Measurements from ENCODE around the gene PLCB4.

Gene PLCB4

DNA sequence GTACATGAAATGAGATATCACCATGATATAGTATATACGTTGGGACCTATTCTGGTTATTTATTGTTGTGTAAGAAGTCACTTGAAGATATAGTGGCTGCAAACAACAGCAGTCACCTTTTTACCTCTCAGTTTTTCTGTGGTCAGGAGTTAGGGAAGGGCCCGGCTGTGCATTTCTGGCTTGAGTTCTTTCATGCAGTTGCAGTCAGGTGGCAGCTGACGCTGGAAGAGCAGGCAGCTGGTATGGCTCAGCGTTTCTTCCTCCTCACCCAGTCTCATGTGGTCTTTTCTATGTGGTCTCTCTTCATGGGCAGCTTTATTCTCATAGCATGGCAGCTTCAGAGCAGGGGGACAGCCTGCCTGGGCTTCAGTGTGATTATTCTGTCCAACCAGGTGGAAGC is 154.4 kb downstream of the PLCB4 start:
- no peak for DNase-seq (ENCODE audit: low read depth)

DNA sequence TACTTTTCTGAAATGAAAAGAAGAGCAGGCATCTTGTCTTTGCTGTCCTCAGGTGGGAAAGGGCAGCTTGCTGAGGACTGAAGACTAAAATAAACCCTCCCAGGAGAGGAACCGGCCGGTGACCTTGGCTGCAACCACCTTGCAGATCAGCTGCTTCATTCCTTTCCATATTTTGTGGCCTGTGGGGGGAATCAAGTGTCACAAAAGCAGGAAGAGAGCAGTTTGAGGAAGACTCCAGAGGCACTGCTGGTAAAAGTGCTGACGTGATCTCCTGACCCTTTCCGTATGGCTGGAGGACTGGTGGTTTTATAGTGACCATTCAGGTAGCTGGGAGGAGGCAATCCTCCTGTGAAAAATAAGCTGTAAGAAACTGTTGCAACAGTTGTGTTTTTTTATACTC is 157.0 kb downstream of the PLCB4 start:
- no peak for DNase-seq (ENCODE audit: low read depth)

DNA sequence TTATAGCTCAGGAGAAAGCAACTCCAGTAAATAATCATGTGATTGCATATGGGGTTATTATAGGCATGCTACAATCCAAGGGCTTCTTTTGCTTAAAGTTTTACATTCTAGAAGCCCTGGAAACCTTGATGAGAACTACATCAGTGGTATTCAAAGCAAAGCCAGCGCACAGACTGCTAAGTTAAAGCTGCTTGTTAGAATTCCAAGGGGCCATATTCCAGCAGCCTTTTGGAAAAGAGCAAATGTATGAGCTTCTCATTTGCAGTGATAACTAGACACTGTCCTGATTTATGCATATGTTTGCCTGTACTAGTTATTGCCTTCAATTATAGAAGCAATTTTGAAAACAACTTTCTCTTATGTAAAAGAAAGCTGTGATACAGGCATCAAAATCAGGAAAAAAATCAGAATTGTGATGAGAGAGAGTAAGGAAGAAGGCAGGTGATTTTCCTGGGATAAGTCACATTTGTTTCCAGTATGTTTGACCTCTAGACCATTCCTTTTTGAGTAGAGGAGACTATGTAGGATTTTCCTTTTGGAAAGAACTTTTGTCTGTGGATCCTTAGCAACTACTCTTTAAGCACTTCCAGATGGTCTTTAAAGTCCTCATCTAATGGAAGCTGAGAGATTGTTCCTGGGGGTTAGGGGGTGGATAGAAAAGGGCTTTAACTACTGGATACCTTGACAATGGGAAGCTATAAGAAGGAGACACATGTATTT is 159.2 kb downstream of the PLCB4 start:
- no peak for DNase-seq (ENCODE audit: low read depth)

DNA sequence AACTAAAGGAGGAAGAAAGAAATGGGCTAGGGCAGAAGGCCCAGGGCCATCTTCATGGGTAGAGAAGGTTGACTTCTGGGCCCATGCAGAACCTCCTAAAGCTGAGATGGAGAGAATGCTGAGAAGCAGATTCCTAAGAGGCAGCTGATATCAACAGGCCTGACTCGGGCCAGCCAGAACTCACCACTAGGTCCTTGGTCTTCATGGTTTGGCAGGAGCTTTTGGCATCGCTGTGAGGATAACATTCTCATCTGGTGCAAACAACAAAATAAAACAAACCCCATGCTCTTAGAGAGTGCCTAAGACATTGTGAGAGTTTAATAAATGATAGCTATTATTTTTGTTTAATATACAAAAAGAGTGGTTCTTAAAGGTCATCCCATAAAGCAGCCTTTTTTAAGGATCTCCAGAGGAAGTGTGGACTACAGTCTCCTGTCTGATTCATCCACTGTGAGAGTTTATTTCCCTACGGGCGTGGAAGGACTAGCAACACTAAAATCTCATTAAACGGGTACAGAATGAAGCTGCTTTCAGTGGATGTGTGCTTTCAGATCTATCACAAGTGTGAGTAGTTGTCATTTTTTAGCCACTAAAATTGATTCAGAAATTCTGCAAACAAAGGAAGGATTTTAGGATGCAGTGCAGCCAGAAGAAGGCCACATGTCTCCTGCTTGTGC is 160.0 kb downstream of the PLCB4 start:
- no peak for DNase-seq (ENCODE audit: low read depth)

DNA sequence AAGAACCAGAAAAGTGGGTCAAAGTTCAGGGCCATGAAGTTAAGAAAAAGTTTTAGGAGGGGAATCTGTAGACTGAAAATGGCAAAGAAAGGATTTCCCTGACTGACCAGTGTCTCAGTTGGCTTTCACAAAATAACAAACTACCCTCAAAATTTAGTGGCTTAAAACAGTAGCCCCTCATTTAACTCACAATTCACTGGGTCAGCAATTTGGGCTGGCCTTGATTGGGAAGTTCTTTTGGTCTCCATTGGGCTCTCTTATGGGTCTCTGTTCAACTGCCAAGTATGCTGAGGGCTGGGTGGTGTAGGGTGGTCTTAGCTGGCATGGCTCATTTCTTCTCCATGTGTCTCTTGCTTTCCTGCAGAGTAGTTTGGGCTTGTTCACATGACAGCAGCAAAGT is 161.5 kb downstream of the PLCB4 start:
- no peak for DNase-seq (ENCODE audit: low read depth)

DNA sequence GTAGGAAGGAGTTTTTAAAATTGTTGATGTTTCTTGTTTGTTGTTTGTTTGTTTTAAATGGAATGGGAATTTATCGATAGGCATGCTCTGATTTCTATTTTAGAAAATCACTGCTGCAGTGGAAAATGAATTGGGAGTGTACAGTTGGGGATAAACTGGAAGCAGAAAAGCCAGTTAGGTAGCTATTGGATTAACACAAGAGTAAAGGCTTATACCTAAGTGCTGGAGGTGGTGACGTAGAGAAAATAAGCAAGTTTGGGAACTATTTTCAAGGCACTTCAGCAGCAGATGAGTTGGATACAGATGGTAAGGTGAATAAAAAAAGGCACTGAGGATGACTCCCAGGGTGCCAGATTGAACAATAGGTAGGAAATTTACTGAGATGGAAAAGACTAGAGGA is 164.9 kb downstream of the PLCB4 start:
- no peak for DNase-seq (ENCODE audit: low read depth)

DNA sequence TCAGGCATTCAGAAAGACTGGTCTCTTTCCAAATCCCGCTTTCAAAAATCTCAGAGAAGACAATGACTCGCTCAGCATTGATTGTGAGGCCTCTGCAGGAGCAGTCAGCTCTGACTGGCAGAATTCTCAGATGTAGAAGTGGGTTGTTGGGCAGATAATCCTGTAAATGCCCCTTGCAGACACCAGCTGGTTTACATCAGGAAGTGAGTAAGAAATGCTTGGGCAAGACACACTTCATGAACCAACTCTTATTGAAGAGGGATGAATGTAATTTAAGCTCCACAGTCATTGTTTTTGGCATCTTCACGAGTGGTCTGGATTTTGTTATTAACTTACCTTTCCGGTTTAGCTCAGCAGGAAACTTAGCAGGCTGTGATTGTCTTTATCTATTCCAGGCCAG is 166.6 kb downstream of the PLCB4 start:
- DNase-seq (ENCODE audit: low read depth): no peak

DNA sequence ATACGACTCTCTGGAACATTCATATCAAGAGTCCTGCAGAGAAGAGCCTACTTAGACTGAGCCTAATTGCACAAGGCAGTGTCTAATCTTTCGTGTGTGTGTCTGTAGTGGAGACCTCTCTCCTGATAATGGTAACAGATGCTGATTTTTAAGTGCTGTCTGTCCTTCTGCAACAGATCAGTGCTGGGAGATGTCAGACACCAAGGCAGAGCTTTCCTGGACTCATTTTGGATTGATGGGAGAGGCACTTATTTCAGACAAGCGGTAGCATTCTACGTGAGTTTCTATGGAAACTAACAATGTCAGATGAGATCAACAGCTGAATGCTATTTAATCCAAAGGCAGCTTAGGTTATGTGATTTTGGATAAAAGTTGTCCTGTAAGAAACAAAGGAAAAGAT is 167.6 kb downstream of the PLCB4 start:
- no peak for DNase-seq (ENCODE audit: low read depth)

DNA sequence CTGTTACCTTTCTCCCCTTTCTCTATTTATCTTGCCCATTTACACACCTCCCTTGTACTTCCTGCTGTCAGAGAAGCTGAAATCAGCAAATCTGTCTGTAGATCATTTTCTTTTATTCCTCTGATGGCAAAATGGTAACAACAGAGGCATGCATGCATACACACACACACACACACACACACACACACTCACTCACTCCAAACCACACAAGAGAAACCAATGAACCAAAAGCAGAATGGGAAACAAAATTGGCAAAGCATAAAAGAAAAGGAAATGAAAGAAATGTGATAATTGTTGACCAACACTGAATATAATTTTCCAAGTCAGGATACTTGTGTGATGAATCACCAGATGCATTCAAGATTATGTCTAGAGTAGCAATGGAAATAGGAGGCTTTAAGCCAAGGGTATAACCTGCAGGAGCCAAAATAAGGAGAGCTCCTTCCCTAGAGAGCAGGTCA is 172.4 kb downstream of the PLCB4 start:
- DNase-seq (ENCODE audit: low read depth): no peak

DNA sequence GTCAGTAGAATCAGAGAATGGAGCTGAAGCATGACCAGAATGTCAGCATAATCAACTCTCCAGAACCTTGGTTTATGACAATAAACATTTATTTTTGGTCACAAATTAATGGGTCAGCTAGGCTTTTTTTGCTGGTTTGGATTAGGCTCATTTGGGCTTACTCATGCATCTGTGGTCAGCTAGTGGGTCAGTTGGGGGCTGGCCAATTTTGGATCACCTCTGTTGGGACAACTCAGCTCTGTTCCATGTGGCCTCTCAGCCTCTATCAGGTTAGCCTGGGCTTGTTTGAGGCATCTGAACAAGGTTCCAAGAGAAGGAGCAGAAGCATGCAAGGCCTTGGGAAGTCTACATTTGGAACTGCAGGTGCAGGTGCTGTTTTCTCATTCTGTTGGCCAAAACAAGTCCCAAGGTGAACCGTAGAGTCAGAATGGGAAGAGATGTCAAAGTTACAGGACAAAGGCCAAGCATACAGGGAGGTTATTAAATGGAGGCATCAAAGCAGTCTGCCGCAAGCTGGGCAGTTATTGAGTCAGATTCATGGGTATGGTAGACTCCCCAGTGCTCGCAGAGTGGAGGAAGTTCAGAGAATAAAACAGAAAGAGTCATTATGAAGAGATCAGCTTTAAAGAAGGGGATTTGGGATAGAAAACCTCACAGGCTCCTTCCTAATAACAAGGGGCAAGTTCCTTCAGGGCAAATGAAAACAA is 173.0 kb downstream of the PLCB4 start:
- DNase-seq (ENCODE audit: low read depth): no peak

DNA sequence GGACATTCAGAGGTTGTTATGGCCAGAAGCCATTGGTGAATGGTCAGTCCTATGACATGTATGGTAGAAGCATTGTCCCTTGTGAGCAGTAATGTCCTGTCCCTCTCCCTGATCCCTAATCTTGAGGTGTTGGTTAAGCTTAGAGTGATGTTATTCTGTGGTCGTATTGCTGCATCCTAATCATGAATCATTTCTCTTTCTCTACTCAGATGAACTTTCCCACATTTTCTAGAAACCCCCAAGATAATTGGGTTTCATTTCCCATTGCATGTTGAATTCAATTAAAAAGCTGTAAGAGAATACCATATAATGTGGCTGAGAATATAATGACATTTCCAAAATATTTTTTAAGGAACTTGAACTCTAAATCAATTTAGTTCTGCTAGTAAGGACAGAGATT is 175.1 kb downstream of the PLCB4 start:
- DNase-seq (ENCODE audit: low read depth): no peak

DNA sequence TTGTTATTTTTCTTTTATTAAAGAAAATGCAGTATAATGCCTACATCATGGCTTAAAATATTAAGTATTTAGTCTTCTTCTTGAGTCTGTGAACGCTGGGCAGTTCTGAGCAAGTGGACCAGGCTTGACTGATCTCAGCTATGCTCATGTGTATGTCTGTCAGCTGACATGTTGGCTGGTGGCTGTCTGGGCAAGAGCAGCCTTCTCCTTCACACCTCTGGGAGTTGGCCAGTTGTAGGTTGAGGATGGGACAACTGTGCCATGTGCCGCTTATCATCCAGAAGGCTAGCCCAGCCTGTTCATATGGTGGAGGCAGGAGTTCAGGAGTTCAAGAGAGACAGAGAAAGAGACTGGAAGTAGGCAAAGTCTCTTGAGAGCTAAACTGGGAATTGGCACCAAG is 175.9 kb downstream of the PLCB4 start:
- no peak for DNase-seq (ENCODE audit: low read depth)

DNA sequence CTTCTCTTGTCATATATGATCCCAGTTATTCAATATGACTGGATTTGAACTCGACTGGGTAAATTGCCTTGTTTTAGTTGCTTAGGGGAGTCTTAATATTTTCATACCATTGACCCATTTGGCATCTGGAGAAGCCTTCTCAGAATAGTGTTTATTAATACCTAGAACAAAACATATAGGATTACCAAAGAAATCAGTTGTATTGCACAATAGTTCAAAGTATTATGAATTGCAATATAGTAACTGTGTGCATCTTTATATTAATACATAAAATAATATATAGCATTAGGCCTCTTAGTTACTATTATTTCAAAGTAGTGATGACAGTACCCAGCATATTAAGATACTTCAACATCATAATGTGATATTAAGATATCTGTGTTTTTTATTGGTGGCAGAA is 177.8 kb downstream of the PLCB4 start:
- DNase-seq (ENCODE audit: low read depth): no peak

DNA sequence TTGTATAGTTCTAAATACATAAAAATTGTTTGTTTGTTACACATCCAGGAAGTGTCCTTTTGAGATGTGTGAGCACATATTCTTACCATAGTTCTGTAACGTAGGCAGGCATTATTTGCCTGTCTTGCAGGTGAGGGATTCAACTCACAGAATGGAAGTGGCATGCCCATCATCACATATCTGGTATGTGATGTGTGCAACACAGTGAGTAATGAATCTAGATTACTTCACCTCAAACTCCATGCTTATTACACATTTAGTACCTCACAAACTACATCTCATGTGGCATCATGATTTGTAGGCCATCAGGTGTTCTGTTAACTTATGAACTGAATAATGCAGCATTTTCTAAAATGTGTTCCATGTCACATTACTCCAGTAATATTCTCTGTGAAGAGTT is 181.6 kb downstream of the PLCB4 start:
- no peak for DNase-seq (ENCODE audit: low read depth)

DNA sequence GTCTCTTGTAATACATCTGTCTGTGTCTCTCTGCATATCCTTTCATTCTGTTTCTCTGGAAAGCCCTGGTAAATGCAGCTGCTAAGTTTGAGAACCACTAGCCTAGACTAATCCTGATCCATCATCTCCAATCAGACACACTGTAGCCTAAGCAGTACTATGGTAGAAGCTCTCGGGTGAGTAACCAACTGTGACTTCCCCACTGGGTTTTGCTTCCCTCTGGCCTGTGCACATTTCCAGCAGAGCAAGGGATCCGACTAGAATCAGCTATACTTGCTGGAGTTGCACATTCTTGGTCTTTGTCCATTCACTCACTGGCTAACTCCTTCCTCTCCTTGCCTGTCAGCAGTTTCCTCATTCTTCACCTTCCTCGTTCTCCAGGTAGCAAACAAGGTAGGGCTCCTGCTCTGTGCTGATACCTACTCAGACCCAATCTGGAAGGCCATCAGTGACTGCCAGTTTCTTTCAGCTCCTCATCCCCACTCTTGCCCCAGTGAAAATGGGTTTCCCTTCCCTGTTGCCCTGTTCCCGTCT is 184.2 kb downstream of the PLCB4 start:
- DNase-seq (ENCODE audit: low read depth): no peak

DNA sequence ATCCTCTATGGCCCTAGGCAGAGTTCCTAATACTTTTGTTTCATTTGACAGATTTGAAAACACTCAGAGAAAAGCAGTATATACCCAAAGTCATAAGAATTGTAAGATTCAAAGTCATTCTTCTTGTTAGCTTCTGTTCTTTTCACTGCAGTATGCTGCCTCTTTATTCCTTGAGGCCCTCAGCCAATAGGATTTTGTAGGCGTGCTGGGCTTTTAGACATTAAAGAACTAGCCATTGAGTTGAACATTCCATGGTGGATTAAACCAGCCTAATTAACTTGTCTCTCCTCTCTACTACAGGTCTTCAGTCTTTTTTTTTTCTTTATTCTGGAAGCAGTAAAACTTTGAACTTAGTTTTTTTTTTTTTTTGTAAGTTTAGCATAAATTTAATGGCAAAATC is 186.3 kb downstream of the PLCB4 start:
- no peak for DNase-seq (ENCODE audit: low read depth)

DNA sequence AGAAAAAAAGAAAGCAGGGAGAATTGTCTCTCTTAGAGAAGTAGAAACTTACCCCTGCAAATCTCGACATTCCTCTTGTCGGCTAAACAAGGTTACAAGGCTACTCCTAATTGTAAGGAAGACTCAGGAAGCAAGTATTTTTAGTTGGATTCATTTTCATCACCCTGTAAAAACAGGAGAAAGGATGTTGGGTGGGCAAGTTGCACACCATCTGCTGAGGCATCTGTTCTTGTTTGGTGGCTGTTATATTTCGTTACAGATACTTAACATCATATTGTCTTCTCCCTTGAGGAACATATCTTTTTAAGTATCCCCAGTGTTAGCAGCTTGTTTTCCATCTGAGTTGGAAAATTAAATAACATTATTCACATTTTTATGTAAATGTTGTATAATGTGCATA is 187.5 kb downstream of the PLCB4 start:
- DNase-seq (ENCODE audit: low read depth): no peak

DNA sequence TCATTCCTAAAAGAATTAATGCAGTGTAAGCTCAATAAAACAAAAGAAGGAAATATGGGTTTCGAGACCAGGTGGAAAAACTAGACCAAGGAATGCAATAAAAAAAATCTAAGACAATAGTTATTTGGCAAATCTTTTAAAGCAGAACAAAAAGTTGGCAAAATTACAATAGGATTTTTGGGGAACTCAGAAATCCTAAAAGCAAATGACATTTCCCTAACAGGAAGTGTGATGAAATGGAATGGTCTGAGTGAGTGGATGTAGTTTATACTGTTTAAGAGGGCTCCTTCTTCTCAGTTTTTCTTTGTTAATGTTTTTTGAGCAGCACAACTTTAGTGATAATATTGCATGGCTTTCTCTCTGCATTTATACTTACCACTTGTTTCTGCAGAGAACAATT is 190.0 kb downstream of the PLCB4 start:
- no peak for DNase-seq (ENCODE audit: low read depth)

DNA sequence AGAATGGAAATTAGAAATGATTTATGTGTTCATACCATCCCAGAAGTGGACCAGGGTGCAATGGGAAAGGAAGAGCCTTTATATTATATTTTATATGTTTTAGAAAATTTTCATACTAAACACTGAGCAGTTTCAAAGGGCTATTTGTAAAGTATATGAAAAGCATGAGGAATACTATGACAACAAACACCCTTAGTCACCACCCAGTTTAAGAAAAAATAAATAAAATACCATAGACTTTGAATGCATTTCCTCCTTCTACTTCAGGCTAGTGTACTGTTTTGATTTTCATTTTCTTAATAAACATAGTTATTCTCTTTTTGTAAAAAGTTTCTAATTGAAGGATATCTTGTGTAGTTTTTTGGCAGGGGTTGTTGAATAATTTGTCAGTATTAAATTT is 191.1 kb downstream of the PLCB4 start:
- DNase-seq (ENCODE audit: low read depth): no peak

DNA sequence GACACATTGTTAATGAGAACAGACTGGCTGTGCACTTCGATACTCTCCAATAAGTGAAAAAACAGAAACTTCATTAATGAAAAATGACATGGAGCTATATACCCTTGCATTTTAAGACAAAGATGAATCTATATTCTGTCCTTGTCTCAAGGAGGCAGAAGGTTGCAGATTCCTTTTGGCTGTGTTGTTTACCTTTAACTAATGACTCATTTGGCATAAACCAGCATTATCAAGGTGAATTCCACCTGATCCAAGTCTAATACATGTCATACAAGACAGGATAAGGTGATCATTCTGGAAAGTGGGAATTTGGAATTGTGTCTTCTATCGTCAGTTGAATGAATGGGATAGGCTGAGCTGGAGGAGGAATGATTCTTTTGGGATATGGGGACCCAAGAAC is 192.9 kb downstream of the PLCB4 start:
- no peak for DNase-seq (ENCODE audit: low read depth)

DNA sequence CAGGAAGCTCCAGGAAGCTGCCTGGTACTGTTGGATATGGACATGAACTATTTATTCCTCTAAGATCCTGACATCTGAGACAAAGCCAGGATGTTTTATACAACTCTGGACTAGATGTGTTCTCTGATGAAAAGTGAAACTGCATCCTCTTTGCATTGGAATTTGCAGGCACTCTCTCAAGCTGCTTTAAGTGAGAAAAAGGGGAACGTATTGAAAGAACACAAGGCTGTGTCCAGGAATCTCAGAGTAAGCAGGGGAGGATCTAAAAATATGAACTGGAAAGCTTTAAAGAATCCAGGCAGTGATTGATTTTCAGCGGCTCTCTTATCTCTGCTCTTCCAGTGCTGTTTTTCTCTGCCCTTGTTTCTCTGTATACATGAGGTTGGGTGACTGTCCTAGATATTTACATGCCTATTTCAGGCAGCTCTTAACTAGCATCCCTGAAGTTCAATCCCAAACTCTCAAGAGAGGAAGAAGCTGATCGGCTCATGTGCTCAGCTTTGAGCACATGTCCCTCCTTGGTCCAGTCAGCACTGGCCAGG is 193.8 kb downstream of the PLCB4 start:
- DNase-seq (ENCODE audit: low read depth): no peak

DNA sequence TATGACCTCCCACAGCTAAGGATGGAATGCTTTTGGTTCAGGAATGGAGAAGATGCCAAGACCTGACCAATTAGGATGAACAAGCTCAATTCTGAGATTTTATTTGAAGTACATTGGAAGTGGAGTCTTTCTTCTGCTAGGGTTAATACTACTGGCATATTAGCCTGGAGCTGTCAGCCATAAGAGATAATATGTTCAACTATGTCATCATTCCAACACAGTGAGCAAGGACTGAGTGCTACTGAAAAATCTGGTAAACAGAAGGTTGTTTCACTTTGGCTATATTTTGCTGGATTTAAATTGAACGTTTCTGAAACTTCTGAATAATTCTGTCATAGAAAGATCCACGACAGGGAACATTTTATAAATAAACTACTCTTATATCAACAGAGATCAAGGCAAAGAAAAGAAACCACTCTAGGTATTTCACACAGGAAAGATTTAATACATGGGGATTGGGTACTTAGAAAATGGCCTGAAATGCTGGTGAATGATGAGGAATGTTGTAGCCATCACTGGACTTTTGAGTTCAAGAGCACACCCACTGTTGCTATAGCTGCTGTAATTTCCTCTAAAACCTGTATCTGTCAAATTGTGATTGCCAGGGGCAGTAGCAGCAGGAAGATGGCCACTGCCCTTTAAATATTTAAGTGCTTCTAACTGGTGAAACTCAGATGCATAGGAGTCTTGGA is 200.5 kb downstream of the PLCB4 start:
- DNase-seq (ENCODE audit: low read depth): no peak

Measured in T follicular helper cell (primary cell).